HepG2 (cell line): ENCODE results near the gene MRI1. TPM values are rescaled to one million over a fixed set of nuclear protein-coding genes. Genes with fewer than 3 reads are reported as not detected.

ENCODE experiments used
- ASH2L ChIP-seq: fragments of 300-600, 200-600 bp; sonication (generic); IDR thresholded peaks from 2 replicates; pipeline ENCODE4 v1.7.0; 2017; ENCODE audit warnings: low read depth, mild to moderate bottlenecking, moderate library complexity, mixed read lengths, low read length; ENCODE audit not compliant: insufficient read length
- HMGA1 ChIP-seq: sonication (generic); formaldehyde crosslinking; conservative IDR thresholded peaks from 2 replicates; pipeline ENCODE4 v1.4.0; 2020; ENCODE audit warnings: missing genetic modification reagents
- KLF15 ChIP-seq: sonication (generic); formaldehyde crosslinking; IDR thresholded peaks from 2 replicates; pipeline ENCODE4 v1.8.1; 2023; ENCODE audit warnings: borderline replicate concordance, mild to moderate bottlenecking, inconsistent platforms, missing genetic modification reagents, mixed read lengths
- KLF16 ChIP-seq, 2 experiments: sonication (generic) in 1 of 2; formaldehyde crosslinking in 1 of 2; IDR thresholded peaks; 2 replicates each; pipeline versions ENCODE4 v1.6.1 to v1.8.0; 2016 to 2023; ENCODE audit warnings: missing genetic modification reagents in 2 of 2, missing compliant biosample characterization in 1 of 2
- POLR2A ChIP-seq, 2 experiments: IDR thresholded peaks; 2 replicates each; pipeline ENCODE4 v1.6.1; 2011; ENCODE audit warnings: low read depth in 2 of 2, low read length in 2 of 2, mild to moderate bottlenecking in 1 of 2, moderate library complexity in 1 of 2; ENCODE audit not compliant: insufficient read depth in 1 of 2
- SMARCC2 ChIP-seq: fragments of 450-650 bp; IDR thresholded peaks from 2 replicates; pipeline ENCODE4 v1.6.1; 2017; ENCODE audit warnings: antibody characterized with exemption, mild to moderate bottlenecking
- TAF15 ChIP-seq: fragments of 200-400 bp; formaldehyde crosslinking; IDR thresholded peaks from one replicate; pipeline ENCODE4 v1.6.1; 2018; ENCODE audit warnings: mild to moderate bottlenecking, low read depth, low read length; ENCODE audit not compliant: poor library complexity, severe bottlenecking
- TOE1 ChIP-seq: sonication (generic); formaldehyde crosslinking; IDR thresholded peaks from 2 replicates; pipeline ENCODE4 v1.4.0; 2020; ENCODE audit warnings: mild to moderate bottlenecking, missing genetic modification reagents
- ZBTB42 ChIP-seq: sonication (generic); formaldehyde crosslinking; IDR thresholded peaks from 2 replicates; pipeline ENCODE4 v1.5.0; 2020; ENCODE audit warnings: mild to moderate bottlenecking, missing genetic modification reagents
- ZNF318 ChIP-seq: sonication (generic); formaldehyde crosslinking; IDR thresholded peaks from 2 replicates; pipeline ENCODE4 v1.4.0; 2020; ENCODE audit warnings: mild to moderate bottlenecking, missing genetic modification reagents
- ZNF337 ChIP-seq: sonication (generic); formaldehyde crosslinking; IDR thresholded peaks from 2 replicates; pipeline ENCODE4 v1.5.1; 2020; ENCODE audit warnings: missing genetic modification reagents, low read depth, mild to moderate bottlenecking, borderline replicate concordance
- ZNF563 ChIP-seq: sonication (generic); formaldehyde crosslinking; IDR thresholded peaks from 2 replicates; pipeline ENCODE4 v1.8.0; 2022; ENCODE audit warnings: mild to moderate bottlenecking, moderate library complexity, missing genetic modification reagents
- ZNF670 ChIP-seq: sonication (generic); formaldehyde crosslinking; IDR thresholded peaks from 2 replicates; pipeline ENCODE4 v1.8.0; 2022; ENCODE audit warnings: mild to moderate bottlenecking, missing genetic modification reagents, borderline replicate concordance
- ZNF709 ChIP-seq: sonication (generic); formaldehyde crosslinking; IDR thresholded peaks from 2 replicates; pipeline ENCODE4 v1.5.0; 2020; ENCODE audit warnings: mild to moderate bottlenecking, missing genetic modification reagents
- ZNF768 ChIP-seq: sonication (generic); formaldehyde crosslinking; IDR thresholded peaks from 2 replicates; pipeline ENCODE4 v1.4.0; 2020; ENCODE audit warnings: missing genetic modification reagents
- ZSCAN29 ChIP-seq: sonication (generic); formaldehyde crosslinking; conservative IDR thresholded peaks from 2 replicates; pipeline ENCODE4 v1.4.0; 2020; ENCODE audit warnings: mild to moderate bottlenecking, missing genetic modification reagents
- ZSCAN31 ChIP-seq: sonication (generic); formaldehyde crosslinking; IDR thresholded peaks from 2 replicates; pipeline ENCODE4 v1.5.0; 2020; ENCODE audit warnings: low read depth, mild to moderate bottlenecking, missing genetic modification reagents
- polyA plus RNA-seq, 8 experiments: library from polyadenylated mRNA; depleted of rRNA in 3 of 8; stranded (reverse) in 7 of 8; unstranded in 1 of 8; fragments of >200 nt; fragmentation: Illumina TruSeq in 4 of 8; extraction: Trizol in 4 of 8; gene quantifications; 2 replicates each; pipeline versions ENCODE4 v1.2.1 to v1.2.3, GENCODE V29; 2011 to 2016; ENCODE audit warnings: low read depth in 4 of 8, missing spikeins in 1 of 8, mixed read lengths in 1 of 8; ENCODE audit not compliant: insufficient read depth in 1 of 8
- total RNA-seq, 5 experiments: library from RNA; depleted of rRNA; stranded (reverse); fragments of >200 nt; fragmentation: Illumina TruSeq; extraction: Trizol; gene quantifications; 2 replicates each; pipeline ENCODE4 v1.2.3, GENCODE V29; 2016; ENCODE audit warnings: low read depth in 1 of 5
- TF ChIP-seq, protein P1 (sequence below), 2 experiments: sonication (generic) in 1 of 2; formaldehyde crosslinking in 1 of 2; IDR thresholded peaks; 2 replicates each; pipeline versions ENCODE4 v1.5.1 to v1.6.1; 2011 to 2020; ENCODE audit warnings: borderline replicate concordance in 1 of 2, low read depth in 1 of 2, low read length in 1 of 2, mild to moderate bottlenecking in 1 of 2, missing genetic modification reagents in 1 of 2, moderate library complexity in 1 of 2

The MRI1 gene
- total and polyA plus RNA-seq, 2 of the 13 experiments (the other 11 are each of a cell fraction or from before 2014, with no cell fraction given): 20.1 to 20.6 TPM

- TF ChIP-seq ZNF337 (CRISPR knock-in tag) (0 out of 2 replicates have a peak, but pooled peaks have one; percentile 2), ZNF563 (CRISPR knock-in tag) (0 out of 2 replicates have a peak, but pooled peaks have one; percentile 42), ZNF670 (peak; percentile 18; the same call in 1 of the 2 replicates), ZSCAN31 (CRISPR knock-in tag) (0 out of 2 replicates have a peak, but pooled peaks have one; percentile 26), TAF15 (no peak), ASH2L (peak; percentile 29), SMARCC2 (no peak), ZNF768 (CRISPR knock-in tag) (peak; percentile 31; the same call in 1 of the 2 replicates), POLR2A (IDR thresholded peaks at IDR 0.05; ENCODE audit: insufficient read depth in 1 of 2, low read depth in 2 of 2, low read length in 2 of 2) (0 out of 4 replicates have a peak, but pooled peaks of 1 of the 2 experiments have one; percentile 6), KLF16 (CRISPR knock-in tag; IDR thresholded peaks at IDR 0.05) (no peak), KLF15 (CRISPR knock-in tag) (no peak), ZNF709 (CRISPR knock-in tag) (peak; percentile 58; the same call in 1 of the 2 replicates), TOE1 (no peak), ZBTB42 (CRISPR knock-in tag) (no peak), ZNF318 (no peak), HMGA1 (CRISPR knock-in tag) (no peak), ZSCAN29 (0 out of 2 replicates have a peak, but pooled peaks have one; percentile 38)
- TF ChIP-seq, protein P1, sequence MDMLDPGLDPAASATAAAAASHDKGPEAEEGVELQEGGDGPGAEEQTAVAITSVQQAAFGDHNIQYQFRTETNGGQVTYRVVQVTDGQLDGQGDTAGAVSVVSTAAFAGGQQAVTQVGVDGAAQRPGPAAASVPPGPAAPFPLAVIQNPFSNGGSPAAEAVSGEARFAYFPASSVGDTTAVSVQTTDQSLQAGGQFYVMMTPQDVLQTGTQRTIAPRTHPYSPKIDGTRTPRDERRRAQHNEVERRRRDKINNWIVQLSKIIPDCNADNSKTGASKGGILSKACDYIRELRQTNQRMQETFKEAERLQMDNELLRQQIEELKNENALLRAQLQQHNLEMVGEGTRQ (IDR thresholded peaks at IDR 0.05; ENCODE audit: low read depth, low read length): no peak
- TF ChIP-seq, protein P1 (CRISPR knock-in tag; IDR thresholded peaks at IDR 0.05; ENCODE audit: borderline replicate concordance): 0 out of 2 replicates have a peak, but pooled peaks have one; percentile 11
These were observed 16.0 kb upstream of the MRI1 start (continued) for GRCh38 chr19:13748169-13748828.
